ENCODE results near the gene FREM2.

- TF ChIP-seq, protein P1, sequence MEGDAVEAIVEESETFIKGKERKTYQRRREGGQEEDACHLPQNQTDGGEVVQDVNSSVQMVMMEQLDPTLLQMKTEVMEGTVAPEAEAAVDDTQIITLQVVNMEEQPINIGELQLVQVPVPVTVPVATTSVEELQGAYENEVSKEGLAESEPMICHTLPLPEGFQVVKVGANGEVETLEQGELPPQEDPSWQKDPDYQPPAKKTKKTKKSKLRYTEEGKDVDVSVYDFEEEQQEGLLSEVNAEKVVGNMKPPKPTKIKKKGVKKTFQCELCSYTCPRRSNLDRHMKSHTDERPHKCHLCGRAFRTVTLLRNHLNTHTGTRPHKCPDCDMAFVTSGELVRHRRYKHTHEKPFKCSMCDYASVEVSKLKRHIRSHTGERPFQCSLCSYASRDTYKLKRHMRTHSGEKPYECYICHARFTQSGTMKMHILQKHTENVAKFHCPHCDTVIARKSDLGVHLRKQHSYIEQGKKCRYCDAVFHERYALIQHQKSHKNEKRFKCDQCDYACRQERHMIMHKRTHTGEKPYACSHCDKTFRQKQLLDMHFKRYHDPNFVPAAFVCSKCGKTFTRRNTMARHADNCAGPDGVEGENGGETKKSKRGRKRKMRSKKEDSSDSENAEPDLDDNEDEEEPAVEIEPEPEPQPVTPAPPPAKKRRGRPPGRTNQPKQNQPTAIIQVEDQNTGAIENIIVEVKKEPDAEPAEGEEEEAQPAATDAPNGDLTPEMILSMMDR (IDR thresholded peaks at IDR 0.05): no peak
- TF ChIP-seq POLR2A (IDR thresholded peaks at IDR 0.05): no peak
Observed at GRCh38 chr13:38908574-38908973, 221.7 kb downstream of the FREM2 start.

Data from body of pancreas (tissue), 4 donors.